ENCODE results near the gene SGO2. TPM values are rescaled to one million over a fixed set of nuclear protein-coding genes. Genes with fewer than 3 reads are reported as not detected.

The SGO2 gene
- total and polyA plus RNA-seq, 2 of the 13 experiments (the other 11 are each of a cell fraction or from before 2014, with no cell fraction given): 5.1 to 16.2 TPM

- TF ChIP-seq ZNF143 (CRISPR knock-in tag; IDR thresholded peaks at IDR 0.05): no peak
- TF ChIP-seq SMYD3 (CRISPR knock-in tag; IDR thresholded peaks at IDR 0.05): no peak
- no peak for TF ChIP-seq ATF6 (CRISPR knock-in tag; conservative IDR thresholded peaks at IDR 0.05)
- TF ChIP-seq ZNF44 (CRISPR knock-in tag; IDR thresholded peaks at IDR 0.05): no peak
- no peak for TF ChIP-seq AGO1 (IDR thresholded peaks at IDR 0.05; ENCODE audit: low read depth, low read length, poor library complexity, severe bottlenecking)
- no peak for TF ChIP-seq SOX6 (IDR thresholded peaks at IDR 0.05)
- peak; percentile 43; the same call in 1 of the 2 replicates for TF ChIP-seq SOX6 (CRISPR knock-in tag; IDR thresholded peaks at IDR 0.05)
- TF ChIP-seq ZBTB37 (CRISPR knock-in tag; IDR thresholded peaks at IDR 0.05): no peak
- TF ChIP-seq ZNF101 (CRISPR knock-in tag; IDR thresholded peaks at IDR 0.05; ENCODE audit: borderline replicate concordance, low read depth): no peak
- TF ChIP-seq MIER2 (CRISPR knock-in tag; IDR thresholded peaks at IDR 0.05): peak; percentile 96
- no peak for TF ChIP-seq DDIT3 (CRISPR knock-in tag; IDR thresholded peaks at IDR 0.05)
- no peak for TF ChIP-seq ZBTB2 (CRISPR knock-in tag; IDR thresholded peaks at IDR 0.05; ENCODE audit: low read depth)
- no peak; the same call in 1 of the 2 replicates for TF ChIP-seq ZNF7 (CRISPR knock-in tag; IDR thresholded peaks at IDR 0.05)
- no peak for TF ChIP-seq HNF4G (IDR thresholded peaks at IDR 0.05; ENCODE audit: borderline replicate concordance, low read depth, low read length)
- no peak for TF ChIP-seq HNF4G (CRISPR knock-in tag; IDR thresholded peaks at IDR 0.05; ENCODE audit: borderline replicate concordance, low read depth)
These were observed 66.5 kb downstream of the SGO2 start (continued) for GRCh38 chr2:200592406-200593075.

Measured in HepG2 (cell line).